ENCODE data around the gene ZNF385D. TPM values are rescaled to one million over a fixed set of nuclear protein-coding genes. Genes with fewer than 3 reads are reported as not detected.

The ZNF385D gene
- total RNA-seq, 1 experiment from 2014 or later = not detected

- no TSS peak for BruUV-seq (replicated peaks)
- Histone ChIP-seq H4K20me1 (ENCODE audit: insufficient read depth) (no peaks in the 10 kb centered on the region), H3K9me3 (ENCODE audit: control insufficient read depth in 1 of 2, insufficient read depth in 1 of 2, low read depth in 1 of 2, low read length in 2 of 2) (peaks cover 0 to 9% of the 10 kb centered on the region in 2 experiments; a peak in 2 of 4 replicates), H3K9me2 (ENCODE audit: insufficient read depth) (no peaks in the 10 kb centered on the region), H3K79me2 (ENCODE audit: insufficient read depth, low read length) (no peaks in the 10 kb centered on the region), H3K27ac (ENCODE audit: low read depth, low read length) (no peak overlapping the region), H2AFZ (ENCODE audit: low read depth, low read length, poor library complexity, severe bottlenecking) (no peak overlapping the region), H3K4me1 (ENCODE audit: control insufficient read depth in 1 of 2, insufficient read depth in 2 of 2, low read length in 2 of 2) (no peaks in the 10 kb centered on the region), H3K4me2 (ENCODE audit: low read length) (no peak overlapping the region), H3K27me3 (ENCODE audit: insufficient read depth, low read length) (no peaks in the 10 kb centered on the region), H3K9ac (ENCODE audit: low read length) (no peak overlapping the region), H3K4me3 (replicated peaks in 1 of 2; ENCODE audit: low read depth in 1 of 2, low read length in 2 of 2) (no peak overlapping the region), H3K36me3 (ENCODE audit: control insufficient read depth in 1 of 2, insufficient read depth in 2 of 2, low read length in 2 of 2) (no peaks in the 10 kb centered on the region)
- DNase-seq (ENCODE audit: low read depth, low spot score) (no peak), ATAC-seq (no peak)
- ChIA-PET RAD21 (ENCODE audit: low non-redundant PET in 1 of 2, low total read pairs in 2 of 2, uncharacterized antibody in 2 of 2, unreplicated experiment in 2 of 2) (no interaction called here), POLR2A (no interaction called here), CTCF (no interaction called here)
- intact Hi-C loops (cut with micrococcal nuclease) = no loop called here
- TF ChIP-seq SRF (IDR thresholded peaks at IDR 0.05; ENCODE audit: low read depth) (no peak), EZH2 (IDR thresholded peaks at IDR 0.05) (no peak), ZBTB33 (IDR thresholded peaks at IDR 0.05; ENCODE audit: extremely low read depth, insufficient replicate concordance, low read length) (no peak), MAX (IDR thresholded peaks at IDR 0.05) (no peak), SIN3A (IDR thresholded peaks at IDR 0.05; ENCODE audit: low read depth) (no peak), EGR1 (IDR thresholded peaks at IDR 0.05; ENCODE audit: low read depth) (no peak), JUND (IDR thresholded peaks at IDR 0.05) (no peak), REST (IDR thresholded peaks at IDR 0.05; ENCODE audit: low read depth) (no peak), ATF3 (IDR thresholded peaks at IDR 0.05) (no peak), CBX3 (IDR thresholded peaks at IDR 0.05; ENCODE audit: low read depth) (no peak), EZH2phosphoT487 (IDR thresholded peaks at IDR 0.05; ENCODE audit: borderline replicate concordance) (no peak)
These were observed 32.7 kb downstream of the ZNF385D start for GRCh38 chr3:21718161-21718765.

All from HCT116 (cell line).